ENCODE measurements around the gene FOXP3. TPM values are rescaled to one million over a fixed set of nuclear protein-coding genes. Genes with fewer than 3 reads are reported as not detected.

FOXP3 gene
- total and polyA plus RNA-seq, 2 donors (not counting 1 experiment from before 2014, with no cell fraction given) = under 0.01 TPM; not detected in 1

- H4K20me1 ChIP-seq (ENCODE audit: control insufficient read depth, extremely low read depth, insufficient read depth, low read length) = no peaks in the 10 kb centered on the region
- H3K4me2 ChIP-seq (ENCODE audit: extremely low read depth, insufficient read depth, low read length) = no peak overlapping the region
- H2AFZ ChIP-seq (ENCODE audit: low read length) = no peak overlapping the region
- no peaks in the 10 kb centered on the region for H3K79me2 ChIP-seq (ENCODE audit: control insufficient read depth, insufficient read depth, low read length)
- no peak overlapping the region for H3K27ac ChIP-seq (ENCODE audit: insufficient read depth, low read length)
- H3K27me3 ChIP-seq (ENCODE audit: control insufficient read depth, insufficient read depth, low read length) = no peaks in the 10 kb centered on the region
- no peak for DNase-seq (ENCODE audit: low read depth in 2 of 2)
- no peak overlapping the region for H3K4me3 ChIP-seq (replicated peaks in 1 of 4; ENCODE audit: control extremely low read depth in 1 of 4, insufficient read depth in 1 of 4, low read depth in 3 of 4, low read length in 4 of 4)
- no peak overlapping the region for H3K9ac ChIP-seq (ENCODE audit: insufficient read depth, low read length)
- TF ChIP-seq EZH2 (IDR thresholded peaks at IDR 0.05; ENCODE audit: low read length, missing control alignments) (no peak), CTCF (conservative IDR thresholded peaks at IDR 0.05 in 1 of 2, IDR thresholded peaks at IDR 0.05 in 1 of 2; ENCODE audit: low read depth in 1 of 2, low read length in 2 of 2) (no peak)
- no peaks in the 10 kb centered on the region for H3K4me1 ChIP-seq (ENCODE audit: control insufficient read depth, extremely low read depth, insufficient read depth, low read length)
- H3K36me3 ChIP-seq (ENCODE audit: control insufficient read depth, insufficient read depth, low read length) = no peaks in the 10 kb centered on the region
- H3K9me3 ChIP-seq (ENCODE audit: control insufficient read depth, insufficient read depth, low read depth, low read length) = no peaks in the 10 kb centered on the region
Observed at GRCh38 chrX:49212861-49213260, 51.6 kb downstream of the FOXP3 start.

GRCh38 chrX:49212209-49212608 lies 52.3 kb downstream of the FOXP3 start:
- H3K4me1 ChIP-seq (ENCODE audit: control insufficient read depth, extremely low read depth, insufficient read depth, low read length) = no peaks in the 10 kb centered on the region
- no peak overlapping the region for H2AFZ ChIP-seq (ENCODE audit: low read length)
- no peaks in the 10 kb centered on the region for H3K79me2 ChIP-seq (ENCODE audit: control insufficient read depth, insufficient read depth, low read length)
- DNase-seq (ENCODE audit: low read depth in 2 of 2) = no peak
- H4K20me1 ChIP-seq (ENCODE audit: control insufficient read depth, extremely low read depth, insufficient read depth, low read length) = no peaks in the 10 kb centered on the region
- TF ChIP-seq CTCF (conservative IDR thresholded peaks at IDR 0.05 in 1 of 2, IDR thresholded peaks at IDR 0.05 in 1 of 2; ENCODE audit: low read depth in 1 of 2, low read length in 2 of 2) (no peak), EZH2 (IDR thresholded peaks at IDR 0.05; ENCODE audit: low read length, missing control alignments) (no peak)
- H3K9me3 ChIP-seq (ENCODE audit: control insufficient read depth, insufficient read depth, low read depth, low read length) = no peaks in the 10 kb centered on the region
- H3K4me2 ChIP-seq (ENCODE audit: extremely low read depth, insufficient read depth, low read length) = no peak overlapping the region
- no peak overlapping the region for H3K4me3 ChIP-seq (replicated peaks in 1 of 4; ENCODE audit: control extremely low read depth in 1 of 4, insufficient read depth in 1 of 4, low read depth in 3 of 4, low read length in 4 of 4)
- no peaks in the 10 kb centered on the region for H3K36me3 ChIP-seq (ENCODE audit: control insufficient read depth, insufficient read depth, low read length)
- H3K27me3 ChIP-seq (ENCODE audit: control insufficient read depth, insufficient read depth, low read length) = no peaks in the 10 kb centered on the region
- H3K9ac ChIP-seq (ENCODE audit: insufficient read depth, low read length) = no peak overlapping the region
- H3K27ac ChIP-seq (ENCODE audit: insufficient read depth, low read length) = no peak overlapping the region

- Histone ChIP-seq H3K9ac (ENCODE audit: insufficient read depth, low read length) (no peak overlapping the region), H3K27me3 (ENCODE audit: control insufficient read depth, insufficient read depth, low read length) (no peaks in the 10 kb centered on the region), H3K4me2 (ENCODE audit: extremely low read depth, insufficient read depth, low read length) (no peak overlapping the region), H3K4me1 (ENCODE audit: control insufficient read depth, extremely low read depth, insufficient read depth, low read length) (no peaks in the 10 kb centered on the region), H3K36me3 (ENCODE audit: control insufficient read depth, insufficient read depth, low read length) (no peaks in the 10 kb centered on the region), H3K9me3 (ENCODE audit: control insufficient read depth, insufficient read depth, low read depth, low read length) (no peaks in the 10 kb centered on the region), H3K4me3 (replicated peaks in 1 of 4; ENCODE audit: control extremely low read depth in 1 of 4, insufficient read depth in 1 of 4, low read depth in 3 of 4, low read length in 4 of 4) (no peak overlapping the region), H3K27ac (ENCODE audit: insufficient read depth, low read length) (no peak overlapping the region), H3K79me2 (ENCODE audit: control insufficient read depth, insufficient read depth, low read length) (no peaks in the 10 kb centered on the region), H2AFZ (ENCODE audit: low read length) (no peak overlapping the region), H4K20me1 (ENCODE audit: control insufficient read depth, extremely low read depth, insufficient read depth, low read length) (no peaks in the 10 kb centered on the region)
- no peak for TF ChIP-seq EZH2 (IDR thresholded peaks at IDR 0.05; ENCODE audit: low read length, missing control alignments)
- no peak for TF ChIP-seq CTCF (conservative IDR thresholded peaks at IDR 0.05 in 1 of 2, IDR thresholded peaks at IDR 0.05 in 1 of 2; ENCODE audit: low read depth in 1 of 2, low read length in 2 of 2)
- no peak for DNase-seq (ENCODE audit: low read depth in 2 of 2)
Observed at GRCh38 chrX:49211074-49211473, 53.4 kb downstream of the FOXP3 start.
